Hindlimb muscle (tissue), 1 donor: Measurements from ENCODE around the gene PCDHGA7. TPM values are rescaled to one million over a fixed set of nuclear protein-coding genes. Genes with fewer than 3 reads are reported as not detected.
"Not testable (repeated sequence)": the region's sequence is repeated elsewhere in the genome, so short reads cannot be mapped to it uniquely, and the experiment has no call there.

Experiments used
- DNase-seq: peaks from one replicate; pipeline ENCODE4 v3.0.0-alpha.2; 2013
- polyA plus RNA-seq: library from polyadenylated mRNA; unstranded; fragments of 120-200 nt; gene quantifications from one replicate; pipeline ENCODE4 v1.2.1, GENCODE V29; 2013; ENCODE audit not compliant: insufficient read length

Gene PCDHGA7
- polyA plus RNA-seq, 1 donor, result 1.6 TPM

GRCh38 chr5:141366016-141366896 lies 16.3 kb upstream of the PCDHGA7 start:
- no peak for DNase-seq

GRCh38 chr5:141369994-141370848 lies 12.3 kb upstream of the PCDHGA7 start, which contains the start of gene PCDHGB3:
Gene PCDHGB3, plus strand, starts transcription at chr5:141370242. Its CDS starts 153 bp downstream, at chr5:141370395.
- no peak for DNase-seq

GRCh38 chr5:141371572-141372475 lies 10.7 kb upstream of the PCDHGA7 start:
- DNase-seq, result no peak

GRCh38 chr5:141373673-141374317 lies 8.7 kb upstream of the PCDHGA7 start, which contains the start of gene PCDHGA6:
Gene PCDHGA6, plus strand, starts transcription at chr5:141373891. Its CDS starts 193 bp downstream, at chr5:141374084.
- DNase-seq, result no peak

GRCh38 chr5:141374627-141375026 lies 7.9 kb upstream of the PCDHGA7 start:
- DNase-seq, result no peak

- DNase-seq, result not testable (repeated sequence)
These were observed 6.9 kb upstream of the PCDHGA7 start for GRCh38 chr5:141375444-141376155.

- DNase-seq, result no peak
These were observed 803 bp downstream of the PCDHGA7 start for GRCh38 chr5:141383345-141383744.

- no peak for DNase-seq
These were observed 2.1 kb downstream of the PCDHGA7 start for GRCh38 chr5:141384471-141385267.

- not testable (repeated sequence) for DNase-seq
These were observed 5.2 kb downstream of the PCDHGA7 start, which contains the start of gene PCDHGB4 for GRCh38 chr5:141387557-141388311. Gene PCDHGB4, plus strand, starts transcription at chr5:141387698. Its CDS starts 187 bp downstream, at chr5:141387885.

- DNase-seq, result no peak
These were observed 6.1 kb downstream of the PCDHGA7 start for GRCh38 chr5:141388661-141389060.

GRCh38 chr5:141389153-141390042 lies 6.9 kb downstream of the PCDHGA7 start:
- no peak for DNase-seq

- no peak for DNase-seq
These were observed 10.1 kb downstream of the PCDHGA7 start, which contains the start of gene PCDHGA8 for GRCh38 chr5:141392429-141393198. Gene PCDHGA8, plus strand, starts transcription at chr5:141392633. Its CDS starts 181 bp downstream, at chr5:141392814.

GRCh38 chr5:141393267-141393666 lies 10.7 kb downstream of the PCDHGA7 start:
- DNase-seq, result no peak

GRCh38 chr5:141394401-141395187 lies 12.1 kb downstream of the PCDHGA7 start:
- DNase-seq, result not testable (repeated sequence)

- not testable (repeated sequence) for DNase-seq
These were observed 15.4 kb downstream of the PCDHGA7 start, which contains the start of gene PCDHGB5 for GRCh38 chr5:141397756-141398551. Gene PCDHGB5, plus strand, starts transcription at chr5:141397947. Its CDS starts 181 bp downstream, at chr5:141398128.
